ENCODE data around the gene MATR3.
"Not testable (repeated sequence)": the region's sequence is repeated elsewhere in the genome, so short reads cannot be mapped to it uniquely, and the experiment has no call there.

Gene MATR3

GRCh38 chr5:139267481-139267880, 26.1 kb upstream of the MATR3 start:
- TF ChIP-seq CTCF (IDR thresholded peaks at IDR 0.05; ENCODE audit: poor library complexity, severe bottlenecking): no peak
- no peaks in the 10 kb centered on the region for H3K27me3 ChIP-seq (ENCODE audit: insufficient read depth, poor library complexity, severe bottlenecking)
- DNase-seq (ENCODE audit: low spot score) (no peak), ATAC-seq (ENCODE audit: low read depth) (no peak)
- no peaks in the 10 kb centered on the region for H3K9me3 ChIP-seq (ENCODE audit: severe bottlenecking)
- no peak overlapping the region for H3K27ac ChIP-seq (ENCODE audit: poor library complexity, severe bottlenecking)
- H3K4me3 ChIP-seq (ENCODE audit: severe bottlenecking): no peak overlapping the region
- H3K4me1 ChIP-seq (ENCODE audit: insufficient read depth, poor library complexity, severe bottlenecking): peaks cover 7% of the 10 kb centered on the region
- H3K36me3 ChIP-seq (ENCODE audit: low read depth): no peaks in the 10 kb centered on the region

GRCh38 chr5:139268364-139269202, 25.0 kb upstream of the MATR3 start:
- Histone ChIP-seq H3K27ac (ENCODE audit: poor library complexity, severe bottlenecking) (no peak overlapping the region), H3K36me3 (ENCODE audit: low read depth) (no peaks in the 10 kb centered on the region), H3K4me3 (ENCODE audit: severe bottlenecking) (no peak overlapping the region), H3K4me1 (ENCODE audit: insufficient read depth, poor library complexity, severe bottlenecking) (peaks cover 17% of the 10 kb centered on the region), H3K9me3 (ENCODE audit: severe bottlenecking) (no peaks in the 10 kb centered on the region), H3K27me3 (ENCODE audit: insufficient read depth, poor library complexity, severe bottlenecking) (no peaks in the 10 kb centered on the region)
- no peak for ATAC-seq (ENCODE audit: low read depth)
- DNase-seq (ENCODE audit: low spot score): no peak
- TF ChIP-seq CTCF (IDR thresholded peaks at IDR 0.05; ENCODE audit: poor library complexity, severe bottlenecking): no peak

- H3K4me1 ChIP-seq (ENCODE audit: insufficient read depth, poor library complexity, severe bottlenecking): peaks cover 23% of the 10 kb centered on the region
- not testable (repeated sequence) for H3K9me3 ChIP-seq (ENCODE audit: severe bottlenecking); ATAC-seq (ENCODE audit: low read depth); DNase-seq (ENCODE audit: low spot score); H3K4me3 ChIP-seq (ENCODE audit: severe bottlenecking); H3K27me3 ChIP-seq (ENCODE audit: insufficient read depth, poor library complexity, severe bottlenecking)
- H3K27ac ChIP-seq (ENCODE audit: poor library complexity, severe bottlenecking): peak overlapping the region; percentile 69
- peaks cover 13% of the 10 kb centered on the region for H3K36me3 ChIP-seq (ENCODE audit: low read depth)
These were observed 22.8 kb upstream of the MATR3 start for GRCh38 chr5:139270718-139271117.

GRCh38 chr5:139271201-139272027, 22.1 kb upstream of the MATR3 start:
- peak overlapping the region; percentile 69 for H3K27ac ChIP-seq (ENCODE audit: poor library complexity, severe bottlenecking)
- no peaks in the 10 kb centered on the region for H3K27me3 ChIP-seq (ENCODE audit: insufficient read depth, poor library complexity, severe bottlenecking)
- H3K4me3 ChIP-seq (ENCODE audit: severe bottlenecking): no peak overlapping the region
- no peaks in the 10 kb centered on the region for H3K9me3 ChIP-seq (ENCODE audit: severe bottlenecking)
- DNase-seq (ENCODE audit: low spot score) (no peak), ATAC-seq (ENCODE audit: low read depth) (peak; percentile 15; the same call in 2 of the 3 replicates)
- H3K36me3 ChIP-seq (ENCODE audit: low read depth): peaks cover 20% of the 10 kb centered on the region
- TF ChIP-seq CTCF (IDR thresholded peaks at IDR 0.05; ENCODE audit: poor library complexity, severe bottlenecking): no peak
- peaks cover 30% of the 10 kb centered on the region for H3K4me1 ChIP-seq (ENCODE audit: insufficient read depth, poor library complexity, severe bottlenecking)

- Histone ChIP-seq H3K27me3 (ENCODE audit: insufficient read depth, poor library complexity, severe bottlenecking) (no peaks in the 10 kb centered on the region), H3K9me3 (ENCODE audit: severe bottlenecking) (no peaks in the 10 kb centered on the region), H3K36me3 (ENCODE audit: low read depth) (peaks cover 32% of the 10 kb centered on the region), H3K4me3 (ENCODE audit: severe bottlenecking) (no peak overlapping the region), H3K27ac (ENCODE audit: poor library complexity, severe bottlenecking) (peak overlapping the region; percentile 69), H3K4me1 (ENCODE audit: insufficient read depth, poor library complexity, severe bottlenecking) (peaks cover 37% of the 10 kb centered on the region)
- peak; percentile 48 for ATAC-seq (ENCODE audit: low read depth)
- no peak for TF ChIP-seq CTCF (IDR thresholded peaks at IDR 0.05; ENCODE audit: poor library complexity, severe bottlenecking)
- DNase-seq (ENCODE audit: low spot score): no peak
These were observed 20.8 kb upstream of the MATR3 start for GRCh38 chr5:139272471-139273321.
